Subcutaneous adipose tissue (tissue), 4 donors: Measurements from ENCODE around the gene MAGEC2. TPM values are rescaled to one million over a fixed set of nuclear protein-coding genes. Genes with fewer than 3 reads are reported as not detected.

ENCODE experiments used
- total RNA-seq, 4 donors: library from RNA; depleted of rRNA; stranded (reverse); fragments of >200 nt; gene quantifications; one replicate each; pipeline ENCODE4 v1.1.0, GENCODE V29; 2016
- TF ChIP-seq, protein P1 (sequence below): fragments of 450-650 bp; IDR thresholded peaks from one replicate; pipeline ENCODE4 v1.5.1; 2016; ENCODE audit warnings: low read depth, mild to moderate bottlenecking, control low read depth, antibody characterized with exemption, moderate library complexity

The MAGEC2 gene
- total RNA-seq, 4 donors from 2014 or later = not detected

DNA sequence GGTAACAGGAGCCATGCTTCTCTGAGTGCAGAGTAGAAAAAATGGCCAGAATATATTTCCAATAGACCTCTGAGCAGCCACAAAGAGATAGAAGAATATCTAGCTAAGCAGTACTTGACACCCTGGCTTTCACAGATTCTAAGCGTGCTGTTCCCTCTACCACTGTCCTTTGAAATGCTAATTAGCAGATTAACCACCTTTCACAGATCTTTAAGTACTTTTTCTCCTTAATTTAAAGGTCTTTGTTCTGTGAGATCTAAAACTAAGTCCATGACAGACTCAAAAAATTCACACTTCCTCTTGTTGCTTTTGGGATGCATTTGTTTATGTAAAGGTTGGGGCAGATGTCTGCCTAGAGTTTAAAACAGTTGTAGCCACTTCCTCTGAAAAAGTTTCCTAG lies 28.3 kb upstream of the MAGEC2 start:
- TF ChIP-seq, protein P1, sequence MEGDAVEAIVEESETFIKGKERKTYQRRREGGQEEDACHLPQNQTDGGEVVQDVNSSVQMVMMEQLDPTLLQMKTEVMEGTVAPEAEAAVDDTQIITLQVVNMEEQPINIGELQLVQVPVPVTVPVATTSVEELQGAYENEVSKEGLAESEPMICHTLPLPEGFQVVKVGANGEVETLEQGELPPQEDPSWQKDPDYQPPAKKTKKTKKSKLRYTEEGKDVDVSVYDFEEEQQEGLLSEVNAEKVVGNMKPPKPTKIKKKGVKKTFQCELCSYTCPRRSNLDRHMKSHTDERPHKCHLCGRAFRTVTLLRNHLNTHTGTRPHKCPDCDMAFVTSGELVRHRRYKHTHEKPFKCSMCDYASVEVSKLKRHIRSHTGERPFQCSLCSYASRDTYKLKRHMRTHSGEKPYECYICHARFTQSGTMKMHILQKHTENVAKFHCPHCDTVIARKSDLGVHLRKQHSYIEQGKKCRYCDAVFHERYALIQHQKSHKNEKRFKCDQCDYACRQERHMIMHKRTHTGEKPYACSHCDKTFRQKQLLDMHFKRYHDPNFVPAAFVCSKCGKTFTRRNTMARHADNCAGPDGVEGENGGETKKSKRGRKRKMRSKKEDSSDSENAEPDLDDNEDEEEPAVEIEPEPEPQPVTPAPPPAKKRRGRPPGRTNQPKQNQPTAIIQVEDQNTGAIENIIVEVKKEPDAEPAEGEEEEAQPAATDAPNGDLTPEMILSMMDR = no peak

DNA sequence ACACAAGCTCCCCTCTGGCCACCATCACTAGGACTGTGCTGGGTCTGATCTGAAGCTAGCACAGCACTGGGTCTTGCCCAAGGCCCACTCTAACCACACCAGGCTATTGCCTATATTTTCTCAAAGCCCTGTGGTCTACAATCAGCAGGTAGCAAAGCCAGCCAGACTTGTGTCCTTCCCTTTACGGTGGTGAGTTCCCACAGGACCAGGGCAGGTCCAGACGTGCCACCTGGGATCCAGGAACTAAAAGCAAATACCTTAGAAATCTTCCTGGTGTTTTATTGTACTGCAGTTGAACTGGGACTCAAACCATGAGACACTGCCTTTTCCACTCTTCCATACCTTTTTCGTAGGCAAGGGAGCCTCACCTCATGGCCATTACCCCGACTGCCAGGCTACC lies 9.0 kb upstream of the MAGEC2 start:
- TF ChIP-seq, protein P1 = no peak

DNA sequence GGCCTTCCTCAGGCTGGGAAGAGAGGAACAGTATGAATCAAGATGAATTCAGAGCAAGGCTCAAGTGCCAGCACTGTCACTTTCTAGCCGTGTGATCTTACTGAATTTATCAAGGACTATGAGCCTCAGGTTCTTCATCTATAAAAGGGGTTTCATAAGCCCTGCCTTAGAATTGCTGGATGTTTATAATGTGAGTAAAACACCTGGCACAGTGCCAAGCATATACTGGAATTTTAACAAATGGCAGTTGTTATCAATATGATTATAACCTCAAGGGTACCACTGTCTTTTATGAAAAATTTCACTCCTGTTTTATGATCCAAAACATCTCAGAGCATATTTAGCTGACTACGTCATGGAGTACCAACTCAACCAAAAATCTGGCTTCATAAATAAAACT lies 4.0 kb downstream of the MAGEC2 start:
- TF ChIP-seq, protein P1 = no peak

DNA sequence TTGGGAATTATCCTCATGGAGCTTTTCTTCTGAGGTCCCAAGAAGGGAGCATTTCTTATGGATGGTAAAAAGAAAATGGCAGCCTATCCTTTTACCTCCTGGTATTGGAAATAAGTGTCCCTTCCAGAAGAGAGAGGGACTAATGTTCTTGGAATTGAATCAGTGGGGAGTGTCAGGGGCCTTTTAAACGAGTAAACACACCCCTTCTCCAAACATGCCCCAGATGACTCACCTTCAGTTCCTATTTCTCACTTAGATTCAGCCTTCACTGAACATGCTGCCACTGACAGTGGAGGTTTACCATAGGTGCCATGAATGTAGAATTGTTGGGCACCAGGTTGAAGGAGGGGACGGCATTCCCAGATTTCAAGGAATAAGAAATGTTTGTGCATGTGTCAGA lies 19.0 kb downstream of the MAGEC2 start:
- TF ChIP-seq, protein P1 = no peak

DNA sequence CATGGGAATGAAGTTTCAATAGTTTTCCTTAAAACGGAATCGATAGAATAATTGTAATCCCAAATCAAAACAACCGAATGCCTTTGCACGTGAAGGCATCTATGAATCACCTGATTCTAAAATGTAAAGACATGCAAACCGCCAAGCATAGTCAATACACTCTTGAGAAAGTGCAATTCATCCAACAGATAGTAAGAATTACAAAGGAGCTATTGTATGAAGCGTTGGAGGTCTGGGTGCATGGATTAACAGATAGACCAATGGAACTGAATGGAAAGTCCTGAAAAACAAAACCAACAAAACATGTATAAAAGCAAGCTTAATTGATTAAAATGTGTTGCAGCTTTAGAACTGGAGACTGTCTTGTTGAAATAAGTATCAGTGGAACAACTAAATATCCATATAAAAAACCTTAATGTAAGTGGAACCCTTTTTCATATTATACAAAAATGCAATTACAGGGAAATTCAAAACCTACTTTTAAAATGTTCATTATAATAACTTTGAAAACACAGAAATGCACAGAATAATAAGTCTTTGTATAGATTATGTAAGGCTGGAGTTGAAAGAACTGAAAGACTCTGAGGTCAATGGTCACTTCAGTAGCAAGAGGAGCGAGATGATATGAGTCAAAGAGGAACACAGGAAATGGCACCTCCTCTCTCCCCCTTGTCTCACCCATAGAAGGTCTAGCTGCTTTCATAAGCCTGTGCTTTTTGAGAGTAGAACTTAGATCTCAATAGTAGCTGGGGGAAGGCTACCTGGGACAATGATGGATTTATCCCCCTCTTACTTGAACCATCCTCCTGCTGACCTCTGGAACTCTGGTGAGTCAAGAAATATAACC lies 20.1 kb downstream of the MAGEC2 start:
- TF ChIP-seq, protein P1 = no peak

DNA sequence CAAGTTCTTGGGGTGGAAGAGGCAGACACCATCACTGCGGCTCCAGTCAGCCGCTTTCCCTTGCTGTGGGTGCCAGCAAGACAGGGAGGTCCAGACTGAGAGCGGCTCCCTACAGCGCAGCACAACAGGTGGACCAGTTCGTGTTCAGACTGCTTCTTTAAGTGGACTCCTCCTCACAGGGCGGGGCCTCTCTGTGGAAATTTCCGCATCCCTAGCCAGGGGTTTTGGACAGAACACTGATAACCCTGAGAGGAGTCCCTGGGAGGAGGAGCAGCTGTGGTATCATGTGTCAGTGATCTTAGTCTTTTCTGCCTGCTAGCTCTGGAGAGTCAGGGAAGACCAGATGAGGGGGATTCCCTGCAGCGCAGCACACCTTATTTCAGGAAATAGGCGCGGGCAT lies 48.5 kb downstream of the MAGEC2 start:
- TF ChIP-seq, protein P1 = no peak
